ENCODE results near the gene NRIP2. TPM values are rescaled to one million over a fixed set of nuclear protein-coding genes. Genes with fewer than 3 reads are reported as not detected.

Gene NRIP2
- total and polyA plus RNA-seq, 2 experiments from 2014 or later, result 0.66 TPM; not detected in 1

DNA sequence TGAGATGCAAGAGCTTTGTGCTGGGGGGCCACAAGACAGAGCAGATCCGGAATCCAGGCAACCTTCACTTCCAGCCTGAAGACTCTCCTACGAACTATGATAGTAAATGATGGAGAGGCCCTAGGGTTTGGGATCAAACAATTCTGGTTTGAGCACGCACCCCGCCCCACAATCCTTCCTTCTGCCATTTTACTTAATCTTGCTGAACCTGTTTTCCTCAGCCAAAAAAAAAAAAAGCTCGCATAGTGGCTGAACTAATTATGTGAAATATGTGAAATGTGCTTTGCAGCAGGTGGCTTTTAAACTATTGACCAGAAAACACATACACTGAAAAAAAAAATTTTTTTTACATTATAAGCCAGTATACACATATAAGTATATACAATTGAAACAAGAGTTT, 23.0 kb downstream of the NRIP2 start (continued):
- TF ChIP-seq NANOG (IDR thresholded peaks at IDR 0.05; ENCODE audit: borderline replicate concordance) (no peak), ZNF331 (CRISPR knock-in tag; IDR thresholded peaks at IDR 0.05; ENCODE audit: low read depth) (no peak), POLR2AphosphoS5 (IDR thresholded peaks at IDR 0.05; ENCODE audit: low read depth) (no peak), ETS1 (IDR thresholded peaks at IDR 0.05) (no peak), EZH2 (IDR thresholded peaks at IDR 0.05; ENCODE audit: low read depth, unreplicated experiment) (no peak), REST (IDR thresholded peaks at IDR 0.05; ENCODE audit: unreplicated experiment) (no peak), ZNF114 (CRISPR knock-in tag; IDR thresholded peaks at IDR 0.05) (no peak)

DNA sequence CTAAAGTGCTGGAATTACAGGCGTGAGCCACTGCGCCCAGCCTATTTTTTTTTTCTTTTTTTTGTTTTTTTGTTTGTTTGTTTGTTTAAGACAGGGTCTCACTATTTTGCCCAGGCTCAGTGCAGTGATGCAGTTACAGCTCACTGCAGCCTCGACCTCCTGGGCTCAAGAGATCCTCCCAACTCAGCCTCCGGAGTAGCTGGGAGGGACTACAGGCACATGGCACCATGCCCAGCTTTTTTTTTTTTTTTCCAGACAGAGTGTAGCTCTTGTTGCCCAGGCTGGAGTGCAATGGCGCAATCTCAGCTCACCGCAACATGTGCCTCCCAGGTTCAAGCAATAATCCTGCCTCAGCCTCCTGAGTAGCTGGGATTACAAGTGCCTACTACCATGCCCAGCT, 28.1 kb downstream of the NRIP2 start:
- Mint-ChIP-seq H3K4me3 (no peak overlapping the region), H3K27ac (no peak overlapping the region), H3K9me3 (no peaks in the 10 kb centered on the region), H3K36me3 (ENCODE audit: low read depth) (peaks cover 49% of the 10 kb centered on the region), H3K4me1 (peaks cover 3% of the 10 kb centered on the region), H3K27me3 (ENCODE audit: insufficient read depth, low read depth, poor library complexity) (peaks cover 8% of the 10 kb centered on the region)
- Histone ChIP-seq H3K36me3 (ENCODE audit: insufficient read depth) (peaks cover 42% of the 10 kb centered on the region), H3K4me2 (no peak overlapping the region), H3K4me3 (no peak overlapping the region), H2AFZ (no peak overlapping the region), H4K20me1 (replicated peaks; ENCODE audit: insufficient read depth) (peaks cover 7% of the 10 kb centered on the region), H3K9me2 (ENCODE audit: insufficient read depth) (no peaks in the 10 kb centered on the region), H3K4me1 (ENCODE audit: insufficient read depth) (no peaks in the 10 kb centered on the region), H3K27ac (ENCODE audit: low read depth) (no peak overlapping the region), H3K27me3 (ENCODE audit: insufficient read depth) (no peaks in the 10 kb centered on the region), H3K79me2 (replicated peaks; ENCODE audit: insufficient read depth) (no peaks in the 10 kb centered on the region; the same call in 1 of the 2 replicates), H3F3A (replicated peaks; ENCODE audit: low read depth) (peaks cover 43% of the 10 kb centered on the region)
- DNase-seq (ENCODE audit: low spot score) (no peak), ATAC-seq (no peak)
- no peak for TF ChIP-seq NANOG (IDR thresholded peaks at IDR 0.05; ENCODE audit: borderline replicate concordance)
- TF ChIP-seq CREB1 (CRISPR knock-in tag; IDR thresholded peaks at IDR 0.05; ENCODE audit: low read depth), result no peak
- TF ChIP-seq EZH2 (IDR thresholded peaks at IDR 0.05; ENCODE audit: low read depth, unreplicated experiment), result no peak
- no peak for TF ChIP-seq ZNF114 (CRISPR knock-in tag; IDR thresholded peaks at IDR 0.05)
- TF ChIP-seq JUNB (IDR thresholded peaks at IDR 0.05; ENCODE audit: unreplicated experiment), result no peak
- no peak for TF ChIP-seq REST (IDR thresholded peaks at IDR 0.05; ENCODE audit: unreplicated experiment)
- no peak for TF ChIP-seq POLR2AphosphoS5 (IDR thresholded peaks at IDR 0.05; ENCODE audit: low read depth)
- no peak for TF ChIP-seq EZH2phosphoT487 (IDR thresholded peaks at IDR 0.05; ENCODE audit: unreplicated experiment)
- TF ChIP-seq, protein P1, sequence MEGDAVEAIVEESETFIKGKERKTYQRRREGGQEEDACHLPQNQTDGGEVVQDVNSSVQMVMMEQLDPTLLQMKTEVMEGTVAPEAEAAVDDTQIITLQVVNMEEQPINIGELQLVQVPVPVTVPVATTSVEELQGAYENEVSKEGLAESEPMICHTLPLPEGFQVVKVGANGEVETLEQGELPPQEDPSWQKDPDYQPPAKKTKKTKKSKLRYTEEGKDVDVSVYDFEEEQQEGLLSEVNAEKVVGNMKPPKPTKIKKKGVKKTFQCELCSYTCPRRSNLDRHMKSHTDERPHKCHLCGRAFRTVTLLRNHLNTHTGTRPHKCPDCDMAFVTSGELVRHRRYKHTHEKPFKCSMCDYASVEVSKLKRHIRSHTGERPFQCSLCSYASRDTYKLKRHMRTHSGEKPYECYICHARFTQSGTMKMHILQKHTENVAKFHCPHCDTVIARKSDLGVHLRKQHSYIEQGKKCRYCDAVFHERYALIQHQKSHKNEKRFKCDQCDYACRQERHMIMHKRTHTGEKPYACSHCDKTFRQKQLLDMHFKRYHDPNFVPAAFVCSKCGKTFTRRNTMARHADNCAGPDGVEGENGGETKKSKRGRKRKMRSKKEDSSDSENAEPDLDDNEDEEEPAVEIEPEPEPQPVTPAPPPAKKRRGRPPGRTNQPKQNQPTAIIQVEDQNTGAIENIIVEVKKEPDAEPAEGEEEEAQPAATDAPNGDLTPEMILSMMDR (conservative IDR thresholded peaks at IDR 0.05; ENCODE audit: low read depth in 2 of 2), result no peak
- no peak for TF ChIP-seq ETS1 (IDR thresholded peaks at IDR 0.05)
- no peak for TF ChIP-seq ZNF331 (CRISPR knock-in tag; IDR thresholded peaks at IDR 0.05; ENCODE audit: low read depth)
- no peak for TF ChIP-seq STAT1 (IDR thresholded peaks at IDR 0.05; ENCODE audit: unreplicated experiment)

All from GM23338 (cell line).